GM11168 (cell line): ENCODE measurements around the gene ENTREP3.
"Not testable (repeated sequence)": the region's sequence is repeated elsewhere in the genome, so short reads cannot be mapped to it uniquely, and the experiment has no call there.

Experiments
- in situ Hi-C: fragments of 300-500 bp; cut with MboI; formaldehyde crosslinking; loops from one replicate; pipeline ENCODE4 v1.12.0; 2022; ENCODE audit warnings: low sequenced_read_pairs; ENCODE audit not compliant: unreplicated experiment

Gene ENTREP3

DNA sequence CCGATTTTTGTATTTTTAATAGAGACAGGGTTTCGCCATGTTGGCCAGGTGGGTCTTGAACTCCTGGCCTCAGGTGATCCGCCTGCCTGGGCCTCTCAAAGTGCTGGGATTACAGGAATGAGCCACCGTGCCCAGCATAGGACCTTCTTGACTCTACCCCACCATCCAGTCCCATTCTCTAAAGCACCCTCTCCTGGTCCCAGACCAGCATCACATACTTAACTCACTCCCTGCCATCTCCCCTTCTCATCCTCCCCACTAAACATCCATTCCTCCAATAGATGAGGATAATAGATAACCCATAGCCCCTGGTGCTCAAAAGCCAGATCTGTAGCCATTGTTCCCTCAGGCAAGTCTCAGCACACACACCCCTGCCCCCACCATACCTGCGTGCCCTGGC lies 2.1 kb downstream of the ENTREP3 start:
- in situ Hi-C loops = no loop called here

DNA sequence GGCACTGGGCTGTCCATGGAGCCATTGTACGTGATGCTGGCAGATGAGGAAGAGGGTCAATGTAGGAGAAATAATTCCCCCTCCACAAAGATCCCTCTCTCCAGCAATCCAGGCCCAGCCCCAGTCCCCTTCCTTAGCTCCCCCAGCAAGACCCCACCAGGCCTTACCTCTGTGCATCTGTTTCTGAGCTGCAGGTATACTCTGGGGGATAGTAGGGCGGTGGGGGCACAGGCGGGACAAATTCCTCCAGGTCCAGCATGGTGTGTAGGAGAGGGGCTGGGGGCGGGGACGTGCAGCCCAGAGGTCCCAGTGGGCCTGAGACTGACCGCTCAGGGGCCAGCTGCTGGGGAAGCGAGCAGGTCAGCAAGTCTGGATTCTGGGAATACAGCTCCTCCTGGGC lies 3.7 kb downstream of the ENTREP3 start:
- in situ Hi-C loops = no loop called here

DNA sequence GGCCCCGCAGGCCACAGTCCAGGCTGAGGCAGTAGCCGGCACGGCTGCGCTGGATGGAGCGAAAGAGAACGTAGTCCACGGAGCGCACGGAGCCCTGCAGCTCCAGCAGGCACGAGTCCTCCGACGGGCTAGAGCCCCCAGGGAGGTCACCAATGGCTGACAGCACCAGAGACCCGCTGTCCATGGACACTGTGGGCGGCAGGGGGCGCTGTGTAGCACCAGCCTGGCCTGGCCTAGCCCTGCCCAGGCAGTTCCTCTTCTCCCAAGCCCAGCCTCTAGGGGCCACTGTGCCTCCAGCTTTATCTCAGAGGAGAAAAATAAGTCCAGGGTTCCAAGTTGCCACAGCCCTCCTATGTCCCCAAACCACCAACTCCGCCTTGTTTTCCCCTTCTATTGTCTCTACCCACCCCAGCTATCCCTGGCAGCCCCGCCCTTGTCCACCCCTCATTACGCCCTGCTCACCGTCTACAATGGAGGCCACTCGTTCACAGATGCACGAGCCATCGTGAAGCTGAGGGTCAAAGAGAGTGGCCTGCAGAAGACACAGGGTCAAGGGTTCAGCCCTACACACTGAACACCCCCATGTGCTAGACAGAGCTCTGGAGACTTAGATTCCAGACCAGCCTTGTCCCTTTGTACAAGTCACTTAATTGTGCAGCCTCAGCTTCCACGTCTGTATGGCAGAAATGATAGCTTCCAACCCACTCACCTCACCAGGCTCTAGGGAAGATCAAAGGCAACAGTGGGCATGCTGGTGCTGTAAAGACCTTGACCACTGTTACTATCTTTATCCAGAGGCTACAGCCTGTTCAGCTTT lies 4.4 kb downstream of the ENTREP3 start:
- in situ Hi-C loops = no loop called here

DNA sequence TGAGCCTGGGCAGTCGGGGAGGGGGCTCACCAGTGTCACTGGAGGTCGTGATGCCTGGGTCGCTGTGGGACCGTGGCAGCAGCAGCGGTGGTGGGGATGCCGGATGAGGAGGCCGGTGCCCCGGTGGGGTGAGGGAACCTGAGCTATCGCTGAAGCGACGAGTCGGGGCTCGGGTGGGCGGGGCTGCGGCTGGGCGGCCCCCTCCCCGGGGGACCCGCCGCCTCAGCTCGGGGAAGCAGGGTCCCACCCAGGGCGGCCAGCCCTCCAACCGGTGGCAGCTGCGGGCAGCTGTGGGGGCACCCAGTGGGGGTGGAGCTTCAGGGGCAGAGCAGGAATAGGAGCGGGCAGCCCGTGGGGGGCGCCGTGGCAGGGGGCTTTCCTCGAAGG lies 5.0 kb downstream of the ENTREP3 start:
- in situ Hi-C loops = no loop called here

DNA sequence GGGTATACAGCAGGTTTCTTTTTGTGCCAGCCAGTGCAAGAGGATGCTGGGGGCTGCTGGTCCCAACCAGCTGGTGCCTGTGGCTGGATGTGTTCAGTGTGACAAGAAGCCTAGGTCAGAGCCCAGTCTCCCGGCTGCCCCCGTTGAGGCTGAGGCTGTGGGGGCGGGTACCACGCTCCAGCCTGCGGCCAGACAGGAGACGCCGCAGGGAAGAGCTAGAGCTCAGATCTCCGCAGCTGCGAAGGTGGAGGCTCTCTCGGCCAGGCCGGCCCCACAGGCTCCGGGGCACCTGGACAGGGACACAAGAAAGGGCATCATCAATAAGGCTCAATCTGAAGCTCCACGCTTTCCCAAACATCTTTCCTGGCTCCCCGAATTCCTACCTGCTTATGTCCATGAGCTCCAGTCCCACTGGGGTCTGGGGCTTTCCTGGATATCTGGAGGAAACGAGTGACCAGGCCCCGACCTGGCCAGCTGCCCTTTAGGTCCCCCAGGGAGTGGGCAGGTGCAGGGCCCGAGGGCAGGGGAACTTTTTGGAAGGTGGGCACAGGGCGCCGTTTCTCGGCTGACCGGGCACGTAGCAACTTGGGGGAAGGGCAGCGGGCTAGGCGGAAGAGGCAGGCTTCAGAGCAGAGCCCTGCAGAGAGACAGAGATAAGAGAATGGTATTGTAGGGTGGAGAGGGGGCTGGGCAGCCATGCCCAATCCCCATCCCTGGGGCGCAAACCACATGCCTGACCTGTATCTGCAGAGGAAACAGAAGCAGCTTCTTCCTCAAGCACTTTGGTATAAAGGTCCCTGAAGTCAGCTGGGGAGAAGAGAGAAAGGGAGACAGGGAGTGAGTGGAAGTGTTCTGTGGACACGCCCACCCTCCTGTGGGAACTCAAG lies 7.4 kb downstream of the ENTREP3 start:
- in situ Hi-C loops = no loop called here

DNA sequence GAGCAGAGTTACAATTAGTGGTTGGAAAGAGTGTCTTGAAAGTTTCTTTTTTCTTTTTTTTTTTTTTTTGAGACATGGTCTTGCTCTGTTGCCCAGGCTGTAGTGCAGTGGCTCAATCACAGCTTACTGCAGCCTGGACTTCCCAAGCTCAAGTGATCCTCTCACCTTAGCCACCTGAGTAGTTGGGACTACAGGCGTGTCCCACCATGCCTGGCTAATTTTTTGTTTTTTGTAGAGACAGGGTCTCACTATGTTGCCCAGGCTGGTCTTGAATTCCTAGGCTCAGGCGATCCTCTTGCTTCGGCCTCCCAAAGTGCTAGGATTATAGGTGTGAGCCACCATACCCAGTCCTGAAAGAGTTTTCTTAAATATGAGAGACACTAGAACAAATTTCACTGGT lies 8.5 kb downstream of the ENTREP3 start:
- in situ Hi-C loops = not testable (repeated sequence)

DNA sequence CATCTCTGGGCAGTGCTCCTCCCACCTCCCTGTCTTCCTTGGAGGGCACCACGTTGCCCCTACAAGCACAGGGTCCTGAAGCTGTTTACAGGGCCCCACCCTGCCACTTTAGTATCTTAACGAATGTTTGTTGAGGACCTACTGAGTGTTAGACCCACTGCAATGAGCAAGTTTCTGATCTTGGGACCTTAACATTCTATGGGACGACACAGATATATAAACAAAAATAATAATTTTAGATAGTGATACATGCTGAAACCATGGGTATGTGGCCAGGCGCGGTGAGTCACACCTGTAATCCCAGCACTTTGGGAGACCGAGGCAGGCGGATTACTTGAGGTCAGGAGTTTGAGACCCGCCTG lies 10.1 kb downstream of the ENTREP3 start:
- in situ Hi-C loops = no loop called here

DNA sequence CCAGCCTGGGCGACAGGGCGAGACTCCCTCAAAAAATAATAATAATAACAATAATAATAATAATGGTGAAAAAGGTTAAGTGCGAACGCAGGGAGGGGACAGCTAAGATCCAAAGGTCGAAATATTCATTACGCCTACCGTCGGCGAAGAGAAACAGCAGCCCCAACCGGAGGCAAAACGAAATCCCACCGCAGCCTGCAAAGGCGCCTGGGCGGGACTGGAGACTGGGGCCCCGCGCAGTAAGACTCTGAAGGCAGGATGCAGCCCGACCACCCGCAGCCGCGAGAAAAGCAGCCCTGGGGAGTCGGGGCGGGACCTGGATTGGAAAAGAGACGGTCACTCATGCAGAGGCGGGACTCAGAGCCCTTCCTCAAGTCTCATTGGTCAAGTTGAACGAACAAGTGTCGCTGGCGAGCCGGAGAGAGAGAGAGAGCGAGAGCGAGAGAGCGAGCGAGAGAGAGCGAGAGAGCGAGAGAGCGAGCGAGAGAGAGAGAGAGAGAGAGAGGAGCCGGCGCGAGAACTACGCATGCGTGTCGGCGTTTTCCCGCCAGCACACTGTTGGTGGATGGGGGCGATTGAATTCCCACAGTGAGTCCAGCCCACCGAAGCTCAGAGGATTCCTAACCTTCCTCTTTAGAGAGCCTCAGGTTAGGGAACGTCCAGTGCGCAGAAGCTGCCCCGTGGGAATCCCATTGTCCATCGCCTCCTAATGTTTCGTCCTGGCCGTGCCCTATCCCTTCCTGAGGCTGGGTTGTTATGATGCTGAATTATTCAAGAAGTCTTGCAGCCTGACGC lies 10.7 kb downstream of the ENTREP3 start:
- in situ Hi-C loops = no loop called here

DNA sequence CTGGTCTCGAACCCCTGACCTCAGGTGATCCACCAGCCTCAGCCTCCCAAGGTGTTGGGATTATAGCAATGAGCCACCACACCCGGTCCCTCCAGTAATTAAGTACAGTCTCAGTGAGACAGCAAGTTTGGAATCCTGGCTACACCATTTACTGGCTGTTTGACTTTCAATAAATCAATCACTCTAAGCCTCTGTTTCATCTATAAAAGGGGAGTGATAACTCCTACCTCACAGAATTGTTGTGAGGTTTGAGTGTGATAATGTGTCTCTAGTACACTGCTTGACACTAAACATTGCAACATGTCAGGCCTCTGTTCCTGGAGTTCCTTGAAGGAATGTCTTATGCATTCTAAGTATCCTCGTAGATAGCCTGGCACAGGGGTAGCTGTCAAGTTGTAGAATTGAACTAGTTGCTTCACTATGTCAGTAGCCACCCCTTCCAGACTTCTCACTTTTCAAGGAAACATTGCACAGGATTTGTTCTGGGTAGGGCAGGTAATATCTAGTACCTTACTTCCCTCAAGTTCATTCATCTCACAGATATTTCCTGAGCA lies 12.4 kb downstream of the ENTREP3 start:
- in situ Hi-C loops = no loop called here

DNA sequence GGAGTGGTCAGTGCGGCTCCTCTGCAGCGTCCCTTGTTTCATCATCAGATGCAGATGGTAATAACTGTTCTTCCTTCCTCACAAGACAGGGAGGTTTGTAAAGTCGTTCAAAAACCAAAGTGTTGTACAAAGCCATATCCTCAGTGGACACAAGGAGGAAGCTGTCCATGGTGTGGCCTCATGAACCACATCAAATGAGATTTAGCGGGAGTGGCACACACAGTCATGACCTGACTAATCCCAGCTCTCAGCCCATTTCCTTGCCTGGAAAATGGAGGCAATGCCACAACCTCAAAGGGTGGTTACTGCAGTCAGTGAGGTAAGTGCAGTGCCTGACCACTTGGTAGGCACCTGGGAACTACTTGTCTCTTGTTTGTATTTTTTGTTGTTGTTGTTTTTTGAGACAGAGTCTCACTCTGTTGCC lies 13.4 kb downstream of the ENTREP3 start:
- in situ Hi-C loops = no loop called here

DNA sequence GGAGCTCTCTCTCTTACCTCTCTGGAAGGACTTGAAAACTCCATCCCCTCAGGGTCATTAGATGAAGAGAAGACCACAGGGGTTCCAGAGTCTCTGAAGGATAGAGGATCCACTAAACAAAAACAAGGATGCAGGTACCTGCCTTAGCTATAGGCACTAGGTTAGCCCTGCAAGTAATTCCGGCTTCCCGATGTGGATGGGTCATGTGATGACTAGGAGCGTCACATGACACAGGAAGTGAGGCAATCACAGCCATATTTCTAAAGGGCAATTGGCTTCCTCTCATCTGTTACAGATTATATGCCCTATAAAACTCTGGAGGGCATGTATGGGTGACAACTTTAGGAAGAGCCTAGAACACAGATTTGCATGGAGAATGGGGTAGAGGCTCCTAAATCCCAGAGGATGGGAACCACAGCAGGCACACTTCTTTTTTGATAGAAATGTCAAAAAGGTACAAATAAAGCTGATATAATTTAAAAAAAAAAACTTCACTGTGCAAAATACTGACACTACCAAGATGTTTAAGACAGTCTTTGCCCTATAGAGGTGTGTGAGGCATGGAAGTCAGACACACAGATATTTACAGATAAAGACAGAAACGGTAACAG lies 14.1 kb downstream of the ENTREP3 start:
- in situ Hi-C loops = no loop called here

DNA sequence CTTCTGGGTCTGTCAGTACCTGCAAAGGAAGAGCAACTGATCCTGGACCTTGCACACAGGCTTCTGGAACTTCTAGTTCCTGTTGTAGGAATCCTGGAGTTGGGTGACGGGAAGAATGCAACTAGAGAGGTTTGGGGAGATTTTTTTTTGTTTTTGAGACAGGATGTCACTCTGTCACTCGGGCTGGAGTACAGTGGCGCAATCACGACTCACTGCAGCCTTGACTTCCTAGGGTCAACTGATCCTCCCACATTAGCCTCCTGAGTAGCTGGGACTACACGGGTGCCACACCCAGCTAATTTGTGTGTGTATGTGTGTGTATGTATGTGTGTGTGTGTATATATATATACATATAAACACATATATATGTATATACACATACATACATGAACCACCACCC lies 18.8 kb downstream of the ENTREP3 start:
- in situ Hi-C loops = no loop called here

DNA sequence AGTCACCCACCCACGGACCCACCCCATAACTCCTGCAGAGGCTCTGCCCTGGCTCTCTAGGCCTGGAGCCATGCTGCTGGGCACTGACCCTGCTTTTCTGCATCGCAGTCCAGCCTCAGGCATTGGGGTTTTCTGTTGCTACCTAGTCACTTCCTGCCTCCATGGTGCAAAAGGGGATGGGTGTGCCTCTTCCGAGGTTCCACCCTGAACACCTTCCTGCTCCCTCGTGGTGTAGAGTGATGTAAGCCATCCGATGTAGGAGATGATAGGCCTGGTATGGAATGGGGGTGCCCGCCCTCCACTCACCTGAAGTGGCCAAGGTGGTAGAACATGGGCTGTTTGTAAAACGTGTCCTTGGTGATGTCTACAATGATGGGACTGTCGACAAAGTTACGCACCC lies 19.9 kb downstream of the ENTREP3 start:
- in situ Hi-C loops = not testable (repeated sequence)

DNA sequence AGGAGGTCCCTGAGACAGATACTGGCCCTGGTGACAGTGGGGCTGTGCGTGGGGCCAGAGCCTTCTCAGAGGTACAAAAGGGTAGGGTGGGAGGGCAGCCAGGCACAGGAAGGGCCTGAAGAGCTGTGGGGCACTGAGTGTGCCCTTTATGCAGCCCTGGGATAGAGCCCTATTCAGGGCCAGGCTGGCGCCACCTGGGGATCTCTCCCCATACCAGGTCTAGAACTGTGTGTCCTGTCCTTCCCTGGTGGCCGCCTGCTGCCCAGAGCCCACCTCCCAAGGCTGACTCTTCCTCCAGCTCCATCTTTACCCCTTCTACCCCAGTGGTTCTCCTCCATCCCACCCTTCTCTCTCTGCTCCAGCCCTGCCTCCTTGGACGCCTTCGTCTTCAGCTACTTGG lies 21.8 kb downstream of the ENTREP3 start:
- in situ Hi-C loops = not testable (repeated sequence)

DNA sequence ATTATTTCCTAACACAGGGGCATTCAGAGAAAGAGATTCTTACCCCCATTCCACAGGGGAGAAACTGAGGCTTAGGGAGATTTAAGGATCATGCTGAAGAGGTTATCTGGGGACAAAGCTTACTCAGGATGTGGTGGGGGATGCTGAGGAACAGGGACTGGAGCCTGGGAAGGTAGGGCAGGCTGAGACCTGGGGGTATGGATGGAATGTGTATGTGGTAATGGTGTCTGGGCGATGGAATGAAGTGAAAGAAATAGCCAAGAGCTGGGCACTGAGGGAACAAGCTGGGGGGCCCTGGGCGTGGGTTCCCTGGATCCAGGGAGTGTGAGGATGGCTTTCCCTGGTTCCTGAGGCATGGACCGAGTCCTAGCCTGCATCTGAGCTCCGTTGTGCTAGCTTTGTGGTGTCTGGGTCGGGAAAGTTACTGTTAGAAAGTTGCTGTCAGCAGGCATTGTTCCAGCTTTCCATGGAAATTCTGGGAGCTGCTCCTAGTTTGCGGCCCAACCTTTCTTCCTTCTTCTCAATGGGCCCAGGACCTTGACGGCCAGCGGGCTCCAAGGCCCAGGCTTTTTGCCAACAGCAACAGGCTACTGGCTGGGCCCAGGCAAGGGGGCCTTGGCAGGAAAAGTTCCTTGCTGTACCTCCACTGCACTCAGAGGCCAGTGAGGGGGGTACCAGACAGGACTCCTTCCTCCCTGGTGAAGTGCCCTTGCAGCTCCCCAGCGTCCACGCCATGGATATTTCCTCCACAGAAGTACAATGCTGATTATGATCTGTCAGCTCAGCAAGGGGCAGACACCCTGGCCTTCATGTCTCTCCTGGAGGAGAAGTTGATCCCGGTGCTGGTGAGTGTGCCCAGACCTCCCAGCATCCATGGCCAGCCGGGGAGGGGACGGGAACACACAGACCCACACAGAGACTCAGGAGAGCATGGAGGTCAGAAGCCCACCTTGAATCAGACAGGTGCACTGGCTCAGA lies 23.0 kb downstream of the ENTREP3 start:
- in situ Hi-C loops = not testable (repeated sequence)

DNA sequence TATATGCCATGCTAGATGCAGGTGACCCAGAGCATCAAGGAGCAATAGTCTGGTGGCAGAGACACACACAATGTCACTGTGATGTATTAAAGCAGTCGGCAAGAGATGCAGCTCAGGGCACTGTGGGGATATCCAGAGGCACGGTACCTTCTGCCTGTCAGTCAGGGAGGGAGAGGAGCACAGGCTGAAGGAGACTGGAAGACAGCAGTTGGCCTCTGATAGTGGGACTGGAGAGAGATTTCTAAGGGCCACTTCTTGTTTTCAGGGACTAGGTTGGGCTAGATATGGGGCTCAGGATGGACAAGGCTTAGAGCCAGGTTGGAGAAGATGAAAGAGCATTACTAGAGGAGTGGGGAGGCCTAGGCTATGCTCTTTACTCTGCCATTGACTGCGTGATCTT lies 24.0 kb downstream of the ENTREP3 start:
- in situ Hi-C loops = not testable (repeated sequence)

DNA sequence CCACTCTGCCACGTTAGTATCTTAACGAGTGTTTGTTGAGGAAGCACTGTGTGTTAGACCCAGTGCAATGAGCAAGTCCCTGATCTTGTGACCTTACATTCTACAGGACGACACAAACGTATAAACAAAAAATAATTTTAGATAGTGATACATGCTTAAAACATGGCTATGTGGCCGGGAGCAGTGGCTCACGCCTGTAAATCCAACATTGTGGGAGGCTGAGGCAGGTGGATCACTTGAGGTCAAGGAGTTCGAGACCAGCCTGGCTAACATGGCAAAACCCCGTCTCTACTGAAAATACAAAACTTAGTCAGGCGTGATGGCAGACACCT lies 27.2 kb downstream of the ENTREP3 start:
- in situ Hi-C loops = no loop called here

DNA sequence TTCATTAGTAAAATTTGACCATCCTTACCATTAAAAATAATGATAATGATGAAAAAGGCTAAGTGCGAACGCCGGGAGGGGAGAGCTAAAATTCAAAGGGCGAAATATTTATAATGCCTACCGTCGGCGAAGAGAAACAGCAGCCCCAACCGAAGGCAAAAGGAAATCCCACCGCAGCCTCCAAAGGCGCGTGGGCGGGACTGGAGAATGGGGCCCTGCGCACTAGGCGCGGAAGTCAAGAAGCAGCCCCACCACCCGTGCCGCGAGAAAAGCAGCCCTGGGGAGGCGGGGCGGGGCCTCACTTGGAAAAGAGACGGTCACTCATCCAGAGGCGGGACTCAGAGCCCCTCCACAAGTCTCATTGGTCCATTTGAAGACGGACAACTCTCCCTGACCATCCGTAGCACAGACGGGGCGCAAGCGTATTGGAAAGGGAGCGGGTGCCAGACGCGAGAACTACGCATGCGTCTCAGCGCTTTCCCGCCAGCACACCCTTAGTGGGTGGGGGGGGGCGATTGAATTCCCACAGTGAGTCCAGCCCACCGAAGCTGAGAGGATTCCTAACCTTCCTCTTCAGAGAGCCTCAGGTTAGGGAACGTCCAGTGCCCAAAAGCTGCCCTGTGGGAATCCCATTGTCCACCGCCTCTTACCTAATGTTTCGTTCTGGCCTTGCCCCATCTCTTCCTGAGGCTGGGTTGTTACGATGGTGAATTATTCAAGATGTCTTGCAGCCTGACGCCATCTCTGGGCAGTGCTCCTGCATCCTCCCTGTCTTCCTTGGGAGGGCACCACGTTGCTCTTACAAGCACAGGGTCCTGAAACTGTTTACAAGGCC lies 27.8 kb downstream of the ENTREP3 start:
- in situ Hi-C loops = no loop called here
